DND-41 (cell line): ENCODE results near the gene SRSF10.

Source experiments
- ATAC-seq: fragments of 200-7000 bp; cut with Tn5 transposase; 3 replicates; pipeline ENCODE4 v1.9.1; 2021; ENCODE audit warnings: low read depth; ENCODE audit not compliant: insufficient read depth
- DNase-seq: peaks from one replicate; pipeline ENCODE4 v3.0.0-alpha.2; 2020
- H2AFZ ChIP-seq: 2 replicates; pipeline ENCODE4 v1.6.0; 2012; ENCODE audit warnings: low read depth, low read length
- H3K27ac ChIP-seq: 2 replicates; pipeline ENCODE4 v1.5.1; 2012; ENCODE audit warnings: low read length, inconsistent platforms
- H3K27me3 ChIP-seq: fragments of 200-600 bp; sonication (generic); 2 replicates; pipeline ENCODE4 v1.6.0; 2012; ENCODE audit warnings: low read length, mild to moderate bottlenecking, inconsistent platforms; ENCODE audit not compliant: insufficient read depth, poor library complexity
- H3K36me3 ChIP-seq: 2 replicates; pipeline ENCODE4 v1.5.1; 2012; ENCODE audit warnings: low read length, inconsistent platforms; ENCODE audit not compliant: insufficient read depth
- H3K4me1 ChIP-seq: 2 replicates; pipeline ENCODE4 v1.5.1; 2012; ENCODE audit warnings: mild to moderate bottlenecking, low read length; ENCODE audit not compliant: insufficient read depth
- H3K4me2 ChIP-seq: 2 replicates; pipeline ENCODE4 v1.6.0; 2012; ENCODE audit warnings: mild to moderate bottlenecking, moderate library complexity, low read length, inconsistent platforms; ENCODE audit not compliant: insufficient read depth
- H3K4me3 ChIP-seq, 2 experiments: fragments of 200-600 bp in 1 of 2; shearing (Covaris generic) in 1 of 2; 2 replicates each; pipeline ENCODE4 v1.5.1; 2012 to 2016; ENCODE audit warnings: inconsistent platforms in 2 of 2, low read length in 2 of 2, mild to moderate bottlenecking in 2 of 2, low read depth in 1 of 2, moderate library complexity in 1 of 2
- H3K79me2 ChIP-seq: 2 replicates; pipeline ENCODE4 v1.6.0; 2012; ENCODE audit warnings: low read length, inconsistent platforms; ENCODE audit not compliant: insufficient read depth
- H3K9ac ChIP-seq: 2 replicates; pipeline ENCODE4 v1.6.0; 2012; ENCODE audit warnings: low read depth, mild to moderate bottlenecking, inconsistent platforms, low read length, moderate library complexity
- H3K9me3 ChIP-seq: 2 replicates; pipeline ENCODE4 v1.5.1; 2012; ENCODE audit warnings: low read length, moderate library complexity, mild to moderate bottlenecking, inconsistent platforms; ENCODE audit not compliant: insufficient read depth, severe bottlenecking
- H4K20me1 ChIP-seq: 2 replicates; pipeline ENCODE4 v1.6.0; 2012; ENCODE audit warnings: low read length; ENCODE audit not compliant: insufficient read depth
- CTCF ChIP-seq: IDR thresholded peaks from 2 replicates; pipeline ENCODE4 v1.5.1; 2012; ENCODE audit warnings: borderline replicate concordance, low read length, moderate library complexity, mild to moderate bottlenecking; ENCODE audit not compliant: poor library complexity, severe bottlenecking; ENCODE audit errors: extremely low read depth
- EZH2 ChIP-seq: IDR thresholded peaks from 3 replicates; pipeline ENCODE4 v1.6.1; 2012; ENCODE audit warnings: borderline replicate concordance, low read depth, mild to moderate bottlenecking, moderate library complexity, low read length, inconsistent platforms; ENCODE audit not compliant: severe bottlenecking

The SRSF10 gene

DNA sequence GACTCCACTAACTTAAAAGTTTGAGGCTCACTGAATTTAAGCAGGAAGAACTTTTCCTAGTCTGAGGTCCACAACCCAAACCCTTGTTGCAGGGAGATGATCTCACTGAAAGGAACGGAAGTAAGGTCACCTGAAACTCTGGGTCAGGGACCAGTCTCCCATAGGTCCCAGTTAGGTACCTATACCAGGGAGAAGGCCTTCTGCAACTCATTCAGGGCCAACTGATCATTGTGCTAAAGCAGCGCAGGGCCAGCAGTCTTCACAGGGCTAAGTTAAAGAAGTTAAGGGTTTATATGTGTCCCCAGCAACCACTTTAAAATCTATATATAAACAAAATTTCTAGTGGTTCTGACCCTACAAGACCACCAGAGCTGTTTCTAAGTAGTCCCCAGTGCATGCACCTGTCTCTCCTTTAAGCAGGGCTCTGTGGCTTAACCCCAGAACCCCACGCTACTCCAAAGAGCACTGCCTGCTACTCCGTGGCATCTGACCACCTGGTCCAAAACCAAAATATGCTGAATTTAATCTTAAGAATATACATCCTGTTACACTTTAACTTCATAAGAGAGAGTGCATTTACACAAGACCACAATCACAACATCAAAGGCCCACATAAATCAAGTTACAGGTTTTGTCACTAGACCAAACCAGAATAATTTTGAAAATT, 2.8 kb downstream of the SRSF10 start:
- H3K9me3 ChIP-seq, result no peaks in the 10 kb centered on the region
- ATAC-seq, result peak; percentile 25; the same call in 2 of the 3 replicates
- H3K4me2 ChIP-seq, result peak overlapping the region; percentile 74
- H2AFZ ChIP-seq, result no peak overlapping the region
- TF ChIP-seq CTCF (no peak), EZH2 (no peak)
- no peaks in the 10 kb centered on the region for H3K27me3 ChIP-seq
- peaks cover 71% of the 10 kb centered on the region for H3K36me3 ChIP-seq
- peak overlapping the region; percentile 93 for H3K9ac ChIP-seq
- H3K4me3 ChIP-seq, result peak overlapping the region; percentile 70 to 95; a peak in 2 of 4 replicates
- peak overlapping the region; percentile 64 for H3K27ac ChIP-seq
- peaks cover 67% of the 10 kb centered on the region for H4K20me1 ChIP-seq
- peaks cover 73% of the 10 kb centered on the region for H3K4me1 ChIP-seq
- peaks cover 81% of the 10 kb centered on the region for H3K79me2 ChIP-seq
- DNase-seq, result peak; percentile 57

GRCh38 chr1:23967871-23968270, 12.3 kb downstream of the SRSF10 start:
- H3K9me3 ChIP-seq, result no peaks in the 10 kb centered on the region
- H2AFZ ChIP-seq, result no peak overlapping the region
- H3K79me2 ChIP-seq, result peaks cover 93% of the 10 kb centered on the region
- no peak for DNase-seq
- H3K9ac ChIP-seq, result no peak overlapping the region
- peaks cover 37% of the 10 kb centered on the region; the same call in 1 of the 2 replicates for H4K20me1 ChIP-seq
- peaks cover 94% of the 10 kb centered on the region for H3K36me3 ChIP-seq
- no peak for ATAC-seq
- no peak overlapping the region for H3K4me3 ChIP-seq
- no peak for TF ChIP-seq CTCF
- no peak for TF ChIP-seq EZH2
- H3K27me3 ChIP-seq, result no peaks in the 10 kb centered on the region
- H3K27ac ChIP-seq, result no peak overlapping the region
- H3K4me2 ChIP-seq, result no peak overlapping the region
- H3K4me1 ChIP-seq, result peaks cover 2% of the 10 kb centered on the region

- no peak overlapping the region for H2AFZ ChIP-seq
- H3K79me2 ChIP-seq, result peaks cover 88% of the 10 kb centered on the region
- no peak overlapping the region for H3K4me2 ChIP-seq
- no peaks in the 10 kb centered on the region for H3K9me3 ChIP-seq
- no peak for ATAC-seq
- H3K27ac ChIP-seq, result no peak overlapping the region
- no peak overlapping the region for H3K9ac ChIP-seq
- TF ChIP-seq CTCF (no peak), EZH2 (no peak)
- DNase-seq, result no peak
- H3K4me1 ChIP-seq, result peaks cover under 1% of the 10 kb centered on the region; the same call in 1 of the 2 replicates
- H3K27me3 ChIP-seq, result no peaks in the 10 kb centered on the region
- peaks cover 86% of the 10 kb centered on the region for H3K36me3 ChIP-seq
- H3K4me3 ChIP-seq, result no peak overlapping the region
- H4K20me1 ChIP-seq, result peaks cover 31% of the 10 kb centered on the region; the same call in 1 of the 2 replicates
Measured at GRCh38 chr1:23966973-23967493, 13.1 kb downstream of the SRSF10 start.
